ENCODE data around the gene CHPF. TPM values are rescaled to one million over a fixed set of nuclear protein-coding genes. Genes with fewer than 3 reads are reported as not detected.

The CHPF gene
- total and polyA plus RNA-seq, 5 experiments from 2014 or later: 3.7 to 4.2 (median 3.8) TPM

DNA sequence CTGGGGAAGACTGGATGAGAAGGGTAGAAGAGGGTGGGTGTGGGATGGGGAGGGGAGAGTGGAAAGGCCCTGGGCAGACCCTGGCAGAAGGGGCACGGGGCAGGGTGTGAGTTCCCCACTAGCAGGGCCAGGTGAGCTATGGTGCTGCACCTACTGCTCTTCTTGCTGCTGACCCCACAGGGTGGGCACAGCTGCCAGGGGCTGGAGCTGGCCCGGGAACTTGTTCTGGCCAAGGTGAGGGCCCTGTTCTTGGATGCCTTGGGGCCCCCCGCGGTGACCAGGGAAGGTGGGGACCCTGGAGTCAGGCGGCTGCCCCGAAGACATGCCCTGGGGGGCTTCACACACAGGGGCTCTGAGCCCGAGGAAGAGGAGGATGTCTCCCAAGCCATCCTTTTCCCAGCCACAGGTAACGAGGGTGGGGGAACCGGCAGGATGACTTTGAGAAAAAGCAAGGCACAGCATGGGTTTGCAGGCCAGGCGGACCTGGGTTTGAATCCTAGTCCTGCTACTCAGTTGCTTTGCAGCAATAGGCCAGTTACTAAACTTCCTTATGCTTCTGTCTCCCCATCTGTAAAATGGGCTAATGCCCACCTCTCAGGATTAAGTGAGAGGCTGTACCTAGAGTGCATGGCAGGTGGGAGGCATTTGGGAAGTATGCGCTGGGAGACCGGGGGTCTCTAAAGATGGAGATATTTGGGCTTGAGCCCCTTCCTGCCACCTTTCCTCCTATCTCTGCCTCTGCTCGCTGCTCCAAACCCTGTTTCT lies 28.8 kb upstream of the CHPF start, which contains the start of gene INHA:
TSS of gene INHA (plus strand) at position 74 of the 765 bp plus-strand sequence. CDS start at position 139, 65 bp downstream.
- peak within 1 kb of the TSS in 3 of 10 donors; percentile 19 to 46 (median 21) for H3K27ac Mint-ChIP-seq
- POLR2A ChIA-PET: no interaction called here
- no peaks in the 10 kb centered on the region for H3K9me3 Mint-ChIP-seq
- H3K36me3 Mint-ChIP-seq: no peaks in the 10 kb centered on the region
- H3K27me3 Mint-ChIP-seq: peaks cover 22 to 76% (median 41%) of the 10 kb centered on the region in 5 donors
- DNase-seq (no peak), ATAC-seq (no peak)
- H3K4me3 Mint-ChIP-seq: peak within 1 kb of the TSS; percentile 7 to 83 (median 34)
- H3K4me1 Mint-ChIP-seq: peaks cover 0 to 3% (median under 1%) of the 10 kb centered on the region in 4 donors

DNA sequence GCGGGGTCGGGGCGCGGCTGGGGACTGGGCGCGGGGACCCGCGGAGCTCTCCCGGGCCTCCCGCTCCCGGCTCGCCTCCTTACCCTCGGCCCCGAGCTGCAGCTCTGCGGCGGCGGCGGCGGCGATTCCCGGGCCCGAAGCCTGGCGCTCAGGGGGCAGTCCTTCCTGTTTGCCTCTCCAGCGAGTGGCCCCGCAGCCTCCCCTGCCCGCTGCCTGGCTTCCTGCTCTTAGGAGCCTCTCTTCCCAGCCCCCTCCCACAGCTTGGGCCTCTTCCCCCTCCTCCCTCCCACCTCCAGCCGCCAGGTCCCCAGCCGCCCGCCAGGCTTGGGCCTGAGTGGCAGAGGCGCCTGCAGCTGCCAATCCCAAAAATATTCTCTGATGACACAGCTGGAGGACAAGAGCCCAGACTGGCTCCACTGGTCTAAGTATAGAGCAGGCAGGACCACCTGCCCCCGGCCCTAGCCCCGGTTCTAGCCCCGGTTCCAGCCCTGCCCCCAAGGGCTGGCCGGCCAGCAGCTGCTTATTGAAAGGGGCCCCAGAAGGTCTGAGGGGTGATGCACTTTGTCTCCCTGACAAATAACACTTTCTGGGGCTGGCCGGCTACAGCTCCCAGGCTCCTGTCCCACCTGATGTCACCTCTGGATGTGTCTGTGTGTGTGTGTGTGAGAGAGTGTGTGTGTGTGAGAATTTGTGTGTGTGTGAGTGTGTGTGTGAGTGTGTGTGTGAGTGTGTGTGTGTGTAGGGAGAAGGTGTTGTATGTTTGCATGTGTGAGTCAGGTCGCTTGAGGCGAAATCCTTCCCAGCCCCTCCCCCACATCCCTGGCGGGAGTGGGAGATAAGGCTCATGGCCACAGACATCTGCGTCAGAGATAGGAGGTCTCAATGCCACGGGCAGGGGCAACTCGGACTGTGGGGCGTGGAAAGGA lies 28.0 kb upstream of the CHPF start, which contains the start of gene OBSL1:
TSS of gene OBSL1 (minus strand) at position 229 of the 926 bp plus-strand sequence. CDS start 307 bp downstream, outside the sequence.
- Mint-ChIP-seq H3K27ac (peak within 1 kb of the TSS in 3 of 10 donors; percentile 19 to 46 (median 21)), H3K4me1 (peaks cover 0 to 3% (median under 1%) of the 10 kb centered on the region in 4 donors), H3K4me3 (peak within 1 kb of the TSS; percentile 2 to 83 (median 48)), H3K27me3 (peaks cover 22 to 68% (median 42%) of the 10 kb centered on the region in 5 donors), H3K36me3 (no peaks in the 10 kb centered on the region), H3K9me3 (no peaks in the 10 kb centered on the region)
- POLR2A ChIA-PET: no interaction called here
- DNase-seq (no peak), ATAC-seq (peak; percentile 51 to 59)

DNA sequence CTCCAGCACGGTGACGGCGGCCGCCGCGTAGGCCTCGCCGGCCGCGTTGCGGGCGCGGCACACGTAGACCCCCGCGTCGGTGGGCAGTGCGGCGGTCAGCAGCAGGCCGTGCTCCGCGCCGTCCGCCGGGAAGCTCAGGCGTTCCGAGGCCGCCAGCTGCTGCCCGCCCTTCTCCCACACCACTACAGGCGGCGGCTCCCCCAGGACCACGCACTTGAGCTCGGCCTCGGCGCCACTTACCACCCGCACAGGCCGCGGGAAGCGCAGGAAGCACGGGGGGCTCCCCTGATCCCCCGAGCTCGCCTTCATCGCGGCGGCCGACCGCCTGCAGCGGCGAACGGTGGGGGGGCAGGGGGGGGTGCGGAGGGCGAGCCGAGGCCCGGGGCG lies 27.3 kb upstream of the CHPF start:
- Mint-ChIP-seq H3K27ac (no peak overlapping the region), H3K27me3 (peaks cover 20 to 62% (median 38%) of the 10 kb centered on the region in 5 donors), H3K4me3 (peak overlapping the region in 3 of 10 donors; percentile 23 to 43 (median 33)), H3K9me3 (no peaks in the 10 kb centered on the region), H3K36me3 (no peaks in the 10 kb centered on the region), H3K4me1 (peaks cover 0 to 3% (median under 1%) of the 10 kb centered on the region in 4 donors)
- POLR2A ChIA-PET: interaction anchor here (0.5 to 0.6 kb wide), 2 partner anchors 29 to 53 kb away, joined by 3 read pairs; no protein-coding TSS in a partner anchor
- ATAC-seq: peak; percentile 51 to 60
- no peak for DNase-seq

DNA sequence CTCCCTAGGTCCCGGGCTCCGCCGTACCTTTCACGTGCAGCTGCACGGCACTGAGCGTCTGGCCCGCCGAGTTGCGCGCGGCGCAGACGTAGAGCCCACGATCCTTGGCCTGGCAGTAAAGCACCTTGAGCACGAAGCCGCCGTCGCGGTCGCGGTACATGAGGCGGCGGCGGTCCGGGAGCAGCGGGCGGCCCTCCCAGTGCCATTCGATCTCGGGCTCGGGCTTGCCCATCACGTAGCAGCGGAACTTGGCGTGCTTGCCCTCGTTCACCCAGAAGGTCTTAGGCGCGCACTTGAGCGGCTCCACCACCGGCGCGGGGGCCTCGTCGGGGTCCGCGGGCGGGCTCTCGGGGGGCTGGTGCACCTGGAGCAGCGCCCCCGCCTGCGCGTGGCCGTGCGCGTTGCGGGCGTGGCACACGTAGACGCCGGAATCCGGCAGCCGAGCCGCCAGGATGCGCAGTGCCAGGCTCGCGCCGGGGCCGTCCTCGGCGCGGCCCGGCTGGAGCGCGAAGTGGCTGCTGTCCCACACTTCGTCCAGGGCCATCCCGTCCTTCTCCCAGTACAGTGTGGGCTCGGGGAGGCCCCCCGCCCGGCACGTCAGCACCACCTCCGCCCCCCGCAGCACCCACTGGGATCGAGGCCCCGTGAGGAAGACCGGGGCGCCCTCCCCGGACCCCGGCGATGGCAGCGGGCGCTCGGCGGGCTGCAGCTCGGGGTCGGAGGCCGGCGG lies 26.8 kb upstream of the CHPF start:
- Mint-ChIP-seq H3K9me3 (no peaks in the 10 kb centered on the region), H3K27me3 (peaks cover 16 to 56% (median 32%) of the 10 kb centered on the region in 5 donors), H3K4me1 (peaks cover 0 to 3% (median under 1%) of the 10 kb centered on the region in 4 donors), H3K36me3 (no peaks in the 10 kb centered on the region), H3K27ac (no peak overlapping the region), H3K4me3 (peak overlapping the region in 8 of 10 donors; percentile 23 to 67 (median 52))
- POLR2A ChIA-PET: interaction anchor here (0.5 to 0.6 kb wide), 2 partner anchors 30 to 52 kb away, joined by 3 read pairs; no protein-coding TSS in a partner anchor
- ATAC-seq: peak; percentile 50 to 66
- DNase-seq: peak in 1 of 10 donors; percentile 14

DNA sequence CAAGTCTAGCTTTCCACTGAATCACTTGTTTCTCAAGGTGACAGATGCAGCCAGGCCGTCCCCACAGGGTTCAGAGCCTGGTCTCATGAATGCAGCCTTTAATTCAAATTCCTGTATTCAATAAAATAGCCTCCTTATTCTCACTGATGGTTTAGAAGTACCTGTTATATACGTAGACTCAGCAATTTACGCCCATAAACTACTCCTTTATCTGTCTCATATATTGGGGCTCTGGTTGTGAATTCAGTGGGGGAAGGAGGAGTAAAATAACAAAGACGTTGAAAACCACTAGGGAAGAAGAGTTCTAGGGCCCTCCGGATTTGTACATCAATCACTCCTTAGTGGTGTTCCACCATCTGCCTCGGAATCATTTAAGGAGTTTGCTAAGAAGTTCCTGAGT lies 26.0 kb upstream of the CHPF start:
- Mint-ChIP-seq H3K4me3 (peak overlapping the region in 8 of 10 donors; percentile 20 to 64 (median 37)), H3K27ac (peak overlapping the region in 1 of 10 donors; percentile 65), H3K4me1 (peaks cover 0 to 3% (median under 1%) of the 10 kb centered on the region in 4 donors), H3K36me3 (no peaks in the 10 kb centered on the region), H3K9me3 (no peaks in the 10 kb centered on the region), H3K27me3 (peaks cover 14 to 52% (median 31%) of the 10 kb centered on the region in 5 donors)
- no peak for DNase-seq
- no peak for ATAC-seq
- POLR2A ChIA-PET: no interaction called here

DNA sequence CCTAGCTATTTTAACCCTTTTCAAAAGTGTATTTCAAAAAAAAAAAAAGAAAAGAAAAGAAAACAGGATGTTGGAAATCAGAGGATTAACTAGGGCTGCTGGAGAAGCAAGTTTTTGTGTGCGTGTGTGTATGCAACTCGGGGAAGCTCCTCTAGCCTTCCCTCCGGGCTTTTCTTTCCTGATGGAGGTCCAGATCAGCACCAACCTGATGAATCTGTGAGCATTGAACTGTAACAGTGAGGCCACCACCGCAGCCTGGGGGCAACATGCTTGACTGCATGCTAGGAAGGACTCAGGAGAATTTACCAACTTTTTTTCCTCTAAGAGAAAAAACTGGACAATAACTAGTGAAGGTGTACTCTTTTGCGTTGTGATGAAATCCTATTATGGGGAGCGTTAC lies 25.4 kb upstream of the CHPF start:
- no peak for DNase-seq
- no peak for ATAC-seq
- POLR2A ChIA-PET: no interaction called here
- Mint-ChIP-seq H3K9me3 (no peaks in the 10 kb centered on the region), H3K27ac (peak overlapping the region in 1 of 10 donors; percentile 21), H3K4me1 (peaks cover 0 to 5% (median under 1%) of the 10 kb centered on the region in 4 donors), H3K4me3 (peak overlapping the region in 4 of 10 donors; percentile 2 to 29 (median 24)), H3K27me3 (peaks cover 19 to 57% (median 34%) of the 10 kb centered on the region in 5 donors), H3K36me3 (no peaks in the 10 kb centered on the region)

DNA sequence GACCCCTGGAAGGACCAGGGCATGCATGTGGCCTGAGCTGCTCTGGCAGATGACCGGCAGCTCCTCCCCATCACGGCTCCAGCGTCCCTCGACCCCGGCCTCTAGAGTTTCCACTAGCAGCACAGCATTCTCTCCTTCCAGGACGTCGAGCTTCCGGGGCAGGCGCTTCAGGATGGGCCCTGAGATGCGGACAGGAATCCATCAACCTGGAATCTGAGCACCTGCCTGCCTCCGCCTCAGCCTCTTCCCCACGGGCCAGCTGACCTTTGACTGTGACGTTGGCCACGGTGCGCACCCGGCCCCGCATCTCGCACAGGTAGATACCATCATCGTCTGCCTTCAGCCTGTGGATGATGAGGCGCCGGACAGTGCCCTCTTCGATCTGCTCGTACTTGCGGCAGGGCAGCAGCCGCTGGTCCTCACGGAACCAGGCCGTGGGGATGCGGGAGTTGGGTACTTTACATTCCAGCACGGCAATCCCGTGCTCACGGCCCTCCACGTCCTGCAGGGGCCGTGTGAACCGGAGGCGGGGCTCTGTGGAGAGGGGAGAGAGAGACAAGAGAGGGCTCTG lies 24.3 kb upstream of the CHPF start:
- no peak for DNase-seq

DNA sequence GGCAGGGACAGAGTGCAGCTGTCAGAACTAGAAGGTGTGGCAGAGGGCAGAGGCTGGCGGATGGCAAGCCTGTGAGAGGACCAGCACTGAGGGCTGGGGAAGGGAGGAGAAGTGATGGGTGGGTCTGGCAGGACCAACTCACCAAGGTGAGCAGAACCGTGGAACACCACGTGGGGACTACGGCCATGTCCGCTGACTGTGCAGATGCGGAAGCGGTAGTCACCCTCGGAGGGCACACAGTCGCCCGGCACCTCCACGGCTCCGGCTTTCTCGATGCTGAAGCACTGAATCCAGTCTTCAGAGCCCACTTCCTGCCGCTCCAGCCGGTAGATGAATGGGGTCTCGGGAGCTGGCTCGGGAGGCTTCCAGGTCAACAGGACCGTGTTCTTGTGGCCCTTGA lies 23.5 kb upstream of the CHPF start:
- peaks cover 16 to 61% (median 27%) of the 10 kb centered on the region in 5 donors for H3K27me3 Mint-ChIP-seq
- DNase-seq (no peak), ATAC-seq (no peak)
- H3K9me3 Mint-ChIP-seq: no peaks in the 10 kb centered on the region
- peaks cover 0 to 5% (median under 1%) of the 10 kb centered on the region in 4 donors for H3K4me1 Mint-ChIP-seq
- no peaks in the 10 kb centered on the region for H3K36me3 Mint-ChIP-seq
- POLR2A ChIA-PET: no interaction called here
- H3K4me3 Mint-ChIP-seq: no peak overlapping the region
- H3K27ac Mint-ChIP-seq: no peak overlapping the region

More for the DNA sequence above, 24.3 kb upstream of the CHPF start:
- H3K9me3 Mint-ChIP-seq: no peaks in the 10 kb centered on the region
- H3K27ac Mint-ChIP-seq: no peak overlapping the region
- H3K4me3 Mint-ChIP-seq: no peak overlapping the region
- POLR2A ChIA-PET: no interaction called here
- H3K36me3 Mint-ChIP-seq: no peaks in the 10 kb centered on the region
- H3K4me1 Mint-ChIP-seq: peaks cover 0 to 5% (median under 1%) of the 10 kb centered on the region in 4 donors
- H3K27me3 Mint-ChIP-seq: peaks cover 17 to 59% (median 29%) of the 10 kb centered on the region in 5 donors
- no peak for ATAC-seq

DNA sequence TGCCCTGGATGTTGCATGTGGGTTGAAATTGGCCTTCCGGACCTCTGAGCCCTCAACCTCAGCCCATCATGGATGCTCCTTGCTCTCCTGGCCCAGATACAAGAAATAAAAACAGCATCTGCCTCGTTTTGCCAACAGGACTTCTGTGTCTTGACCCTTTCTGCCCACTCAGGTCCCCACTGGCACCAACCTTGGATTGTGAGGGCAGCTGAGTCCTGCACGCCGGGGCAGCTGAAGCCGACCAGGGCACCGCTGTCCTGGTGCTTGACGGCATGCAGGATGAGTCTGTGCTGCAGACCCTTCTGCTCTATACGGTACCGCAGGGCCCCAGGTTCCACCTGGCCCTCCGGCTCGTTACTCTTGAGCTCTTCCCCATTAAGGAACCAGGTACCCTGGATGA lies 23.0 kb upstream of the CHPF start:
- no peak for ATAC-seq
- POLR2A ChIA-PET: no interaction called here
- peaks cover 0 to 4% (median 0%) of the 10 kb centered on the region in 4 donors for H3K4me1 Mint-ChIP-seq
- H3K4me3 Mint-ChIP-seq: no peak overlapping the region
- no peak overlapping the region for H3K27ac Mint-ChIP-seq
- no peaks in the 10 kb centered on the region for H3K9me3 Mint-ChIP-seq
- DNase-seq: no peak
- peaks cover 13 to 56% (median 22%) of the 10 kb centered on the region in 5 donors for H3K27me3 Mint-ChIP-seq
- H3K36me3 Mint-ChIP-seq: no peaks in the 10 kb centered on the region

DNA sequence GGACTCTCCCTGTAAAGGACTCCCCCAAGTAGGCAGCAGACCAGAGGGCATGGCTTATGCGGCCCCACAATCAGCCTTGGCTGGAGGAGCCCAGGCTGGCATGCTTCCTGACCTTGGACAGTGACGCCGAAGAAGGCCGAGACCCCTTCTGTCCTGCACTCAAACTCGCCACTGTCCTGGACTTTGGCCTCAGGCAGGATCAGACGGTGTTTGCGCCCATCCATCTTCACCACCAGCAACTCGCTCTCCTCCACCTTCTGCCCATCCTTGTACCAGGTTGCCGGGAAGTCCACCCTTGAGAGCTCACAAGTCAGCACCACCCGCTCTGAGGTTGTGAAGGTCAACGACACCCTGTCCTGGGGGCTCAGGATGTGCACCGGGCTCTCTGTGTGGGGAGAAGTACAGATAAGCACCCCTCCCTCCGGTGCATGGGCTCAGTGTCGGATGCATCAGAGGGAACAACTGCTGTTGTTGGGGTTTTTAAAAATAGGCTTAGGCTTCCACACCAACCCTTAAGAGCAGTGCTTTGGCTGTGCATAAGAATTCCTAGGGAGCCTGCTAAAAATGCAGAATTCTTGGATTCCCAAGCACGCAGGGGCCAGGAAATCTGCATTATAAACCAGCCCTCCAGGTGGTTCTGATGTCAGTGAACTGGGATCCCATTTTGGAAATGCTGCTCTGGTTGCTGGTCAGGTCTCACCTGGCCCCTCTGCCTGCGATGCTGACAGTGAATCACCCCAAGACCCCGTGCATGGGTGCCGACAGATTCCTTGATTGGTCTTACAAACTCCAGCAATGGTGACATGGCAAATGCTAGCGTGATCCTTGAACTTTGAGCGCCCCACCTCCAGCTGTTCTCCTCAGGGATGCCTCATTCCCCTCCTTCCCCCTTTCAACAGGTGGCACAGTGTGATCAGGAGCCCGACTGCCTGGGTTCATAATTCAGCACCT lies 21.8 kb upstream of the CHPF start:
- H3K4me3 Mint-ChIP-seq: no peak overlapping the region
- no peak for ATAC-seq
- no peaks in the 10 kb centered on the region for H3K36me3 Mint-ChIP-seq
- no peak for DNase-seq
- peaks cover 0 to 4% (median 0%) of the 10 kb centered on the region in 4 donors for H3K4me1 Mint-ChIP-seq
- H3K27ac Mint-ChIP-seq: no peak overlapping the region
- H3K27me3 Mint-ChIP-seq: peaks cover 13 to 65% (median 25%) of the 10 kb centered on the region in 5 donors
- no peaks in the 10 kb centered on the region for H3K9me3 Mint-ChIP-seq
- POLR2A ChIA-PET: no interaction called here
